ENCODE data around the gene DDX11.
"Not testable (repeated sequence)": the region's sequence is repeated elsewhere in the genome, so short reads cannot be mapped to it uniquely, and the experiment has no call there.

Gene DDX11

DNA sequence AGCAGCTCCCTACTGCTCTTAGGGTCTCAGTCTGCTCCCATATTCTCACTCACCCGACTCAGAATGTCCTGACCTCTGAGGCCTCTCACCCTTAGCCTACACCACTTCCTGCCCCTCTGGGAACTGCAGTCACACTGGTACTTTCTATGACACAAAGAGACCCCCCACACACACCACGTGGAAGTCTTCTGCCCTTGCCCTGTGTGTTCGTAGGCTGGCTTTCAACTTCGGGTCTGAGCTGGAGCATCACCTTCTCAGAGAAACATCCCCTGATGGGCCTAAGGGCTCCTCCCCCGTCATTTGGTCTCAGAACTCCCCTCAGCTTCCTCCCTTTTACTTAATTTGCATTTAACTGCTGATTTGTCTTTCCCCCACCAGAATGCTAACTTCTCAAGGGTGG is 22.0 kb upstream of the DDX11 start:
- H2BK12ac ChIP-seq (ENCODE audit: low read length); H3K9ac ChIP-seq (ENCODE audit: low read depth, low read length, poor library complexity); H3K27me3 ChIP-seq (ENCODE audit: control insufficient read depth in 3 of 3, insufficient read depth in 3 of 3, low read depth in 1 of 3, low read length in 3 of 3); DNase-seq (ENCODE audit: low spot score); H2BK120ac ChIP-seq (ENCODE audit: low read depth, low read length); H3K27ac ChIP-seq (replicated peaks; ENCODE audit: low read length); H3K18ac ChIP-seq (ENCODE audit: low read length); H3K4me2 ChIP-seq (ENCODE audit: insufficient read depth, low read length, poor library complexity, severe bottlenecking); H3K23ac ChIP-seq (ENCODE audit: low read depth, low read length, poor library complexity); H3K9me3 ChIP-seq (replicated peaks in 1 of 2; ENCODE audit: control insufficient read depth in 2 of 2, insufficient read depth in 1 of 2, low read depth in 1 of 2, low read length in 2 of 2); H3K14ac ChIP-seq (ENCODE audit: low read length); H3K4me1 ChIP-seq (ENCODE audit: control insufficient read depth in 2 of 2, insufficient read depth in 1 of 2, low read depth in 1 of 2, low read length in 2 of 2); H3K4me3 ChIP-seq (ENCODE audit: low read length in 2 of 2); H2BK5ac ChIP-seq (ENCODE audit: low read length); H3K4ac ChIP-seq (ENCODE audit: low read length); H4K8ac ChIP-seq (ENCODE audit: low read depth, low read length); H2BK15ac ChIP-seq (ENCODE audit: low read length); H2AK5ac ChIP-seq (ENCODE audit: low read depth, low read length); H3K36me3 ChIP-seq (replicated peaks in 1 of 2; ENCODE audit: control insufficient read depth in 2 of 2, insufficient read depth in 2 of 2, low read length in 2 of 2); H3K79me1 ChIP-seq (ENCODE audit: low read depth, low read length); H4K91ac ChIP-seq (ENCODE audit: low read depth, low read length, poor library complexity): not testable (repeated sequence)
- peak overlapping the region; percentile 64 for H2AFZ ChIP-seq (ENCODE audit: low read length)
- WGBS, 2 donors (ENCODE audit: extremely low coverage in 2 of 2, insufficient read length in 2 of 2, insufficient replicate concordance in 1 of 2): no CpG with 5 or more reads among the region's 5 CpGs

DNA sequence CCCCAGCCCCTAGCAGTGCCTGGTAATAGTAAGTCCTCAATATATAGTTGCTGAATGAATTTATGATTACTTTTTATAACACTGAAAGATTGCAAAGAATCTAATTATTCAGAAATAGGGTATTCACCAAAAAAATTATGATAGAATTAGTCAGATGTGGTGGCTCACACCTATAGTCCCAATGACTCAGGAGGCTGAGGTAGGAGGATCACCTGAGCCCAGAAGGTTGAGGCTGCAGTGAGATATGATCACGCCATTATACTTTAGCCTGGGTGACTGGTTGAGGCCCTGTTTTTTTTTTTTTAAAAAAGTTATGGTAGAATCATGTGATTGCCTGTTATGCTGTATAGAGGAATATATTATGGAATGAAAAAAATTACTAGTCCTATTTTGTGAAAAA is 21.5 kb upstream of the DDX11 start:
- H3K14ac ChIP-seq (ENCODE audit: low read length); H2BK5ac ChIP-seq (ENCODE audit: low read length); H3K4me1 ChIP-seq (ENCODE audit: control insufficient read depth in 2 of 2, insufficient read depth in 1 of 2, low read depth in 1 of 2, low read length in 2 of 2); H3K27ac ChIP-seq (replicated peaks; ENCODE audit: low read length); H2BK15ac ChIP-seq (ENCODE audit: low read length); H3K9ac ChIP-seq (ENCODE audit: low read depth, low read length, poor library complexity); H3K79me1 ChIP-seq (ENCODE audit: low read depth, low read length); H3K36me3 ChIP-seq (replicated peaks in 1 of 2; ENCODE audit: control insufficient read depth in 2 of 2, insufficient read depth in 2 of 2, low read length in 2 of 2); H4K8ac ChIP-seq (ENCODE audit: low read depth, low read length); H3K9me3 ChIP-seq (replicated peaks in 1 of 2; ENCODE audit: control insufficient read depth in 2 of 2, insufficient read depth in 1 of 2, low read depth in 1 of 2, low read length in 2 of 2); H3K27me3 ChIP-seq (ENCODE audit: control insufficient read depth in 3 of 3, insufficient read depth in 3 of 3, low read depth in 1 of 3, low read length in 3 of 3); H4K91ac ChIP-seq (ENCODE audit: low read depth, low read length, poor library complexity); H3K4me3 ChIP-seq (ENCODE audit: low read length in 2 of 2); H3K4me2 ChIP-seq (ENCODE audit: insufficient read depth, low read length, poor library complexity, severe bottlenecking); H3K23ac ChIP-seq (ENCODE audit: low read depth, low read length, poor library complexity); H3K18ac ChIP-seq (ENCODE audit: low read length); H2AK5ac ChIP-seq (ENCODE audit: low read depth, low read length); DNase-seq (ENCODE audit: low spot score); H2BK12ac ChIP-seq (ENCODE audit: low read length); H2BK120ac ChIP-seq (ENCODE audit: low read depth, low read length); H3K4ac ChIP-seq (ENCODE audit: low read length): not testable (repeated sequence)
- H2AFZ ChIP-seq (ENCODE audit: low read length): peak overlapping the region; percentile 64
- WGBS, 2 donors (ENCODE audit: extremely low coverage in 2 of 2, insufficient read length in 2 of 2, insufficient replicate concordance in 1 of 2): no CpG with 5 or more reads among the region's 1 CpG

DNA sequence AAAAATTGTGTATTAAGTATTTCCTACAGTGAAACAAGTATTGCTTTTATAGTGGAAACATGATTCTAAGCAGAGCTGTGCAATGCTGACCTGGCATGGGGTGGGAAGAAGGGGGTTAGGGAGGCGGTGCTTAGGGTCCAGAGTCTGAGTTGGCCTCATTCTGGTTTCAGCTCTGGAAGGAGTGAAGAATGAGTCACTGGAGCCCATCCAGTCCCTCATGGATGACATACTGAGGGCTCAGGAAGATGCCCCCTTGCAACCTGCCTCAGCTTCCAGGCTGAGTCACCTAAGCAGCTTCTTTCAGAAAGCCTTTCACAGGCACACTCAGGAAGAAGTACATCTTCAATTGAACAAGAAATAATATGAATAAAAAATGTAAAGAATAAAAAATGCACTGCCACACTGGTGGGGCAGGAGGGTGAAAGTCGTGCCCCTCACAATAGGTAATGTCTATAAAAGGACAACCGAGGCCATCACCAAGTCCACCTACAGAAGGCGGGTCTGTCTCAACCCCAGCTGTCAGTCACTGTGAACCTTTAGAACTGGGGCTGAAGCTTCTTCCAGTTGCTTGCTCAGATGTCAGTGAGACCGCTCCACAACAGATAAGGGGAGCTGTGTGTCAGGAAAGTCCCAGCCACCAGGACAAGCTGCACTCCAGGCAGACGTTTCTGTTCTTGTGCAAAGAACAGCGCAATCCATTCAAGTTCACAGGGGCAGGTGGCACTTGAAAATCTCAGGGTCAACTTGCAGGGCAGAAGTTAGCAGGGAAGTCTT is 20.8 kb upstream of the DDX11 start:
- H3K14ac ChIP-seq (ENCODE audit: low read length); H3K27me3 ChIP-seq (ENCODE audit: control insufficient read depth in 3 of 3, insufficient read depth in 3 of 3, low read depth in 1 of 3, low read length in 3 of 3); H3K18ac ChIP-seq (ENCODE audit: low read length); H3K4me2 ChIP-seq (ENCODE audit: insufficient read depth, low read length, poor library complexity, severe bottlenecking); H2BK15ac ChIP-seq (ENCODE audit: low read length); H4K8ac ChIP-seq (ENCODE audit: low read depth, low read length); H2BK5ac ChIP-seq (ENCODE audit: low read length); H4K91ac ChIP-seq (ENCODE audit: low read depth, low read length, poor library complexity); H2BK120ac ChIP-seq (ENCODE audit: low read depth, low read length); H3K27ac ChIP-seq (replicated peaks; ENCODE audit: low read length); H2BK12ac ChIP-seq (ENCODE audit: low read length); H3K9me3 ChIP-seq (replicated peaks in 1 of 2; ENCODE audit: control insufficient read depth in 2 of 2, insufficient read depth in 1 of 2, low read depth in 1 of 2, low read length in 2 of 2); H2AK5ac ChIP-seq (ENCODE audit: low read depth, low read length); H2AFZ ChIP-seq (ENCODE audit: low read length); H3K4ac ChIP-seq (ENCODE audit: low read length); H3K79me1 ChIP-seq (ENCODE audit: low read depth, low read length); H3K23ac ChIP-seq (ENCODE audit: low read depth, low read length, poor library complexity); H3K9ac ChIP-seq (ENCODE audit: low read depth, low read length, poor library complexity); H3K4me3 ChIP-seq (ENCODE audit: low read length in 2 of 2); H3K36me3 ChIP-seq (replicated peaks in 1 of 2; ENCODE audit: control insufficient read depth in 2 of 2, insufficient read depth in 2 of 2, low read length in 2 of 2); DNase-seq (ENCODE audit: low spot score); H3K4me1 ChIP-seq (ENCODE audit: control insufficient read depth in 2 of 2, insufficient read depth in 1 of 2, low read depth in 1 of 2, low read length in 2 of 2): not testable (repeated sequence)
- WGBS, 2 donors (ENCODE audit: extremely low coverage in 2 of 2, insufficient read length in 2 of 2, insufficient replicate concordance in 1 of 2): no CpG with 5 or more reads among the region's 7 CpGs

DNA sequence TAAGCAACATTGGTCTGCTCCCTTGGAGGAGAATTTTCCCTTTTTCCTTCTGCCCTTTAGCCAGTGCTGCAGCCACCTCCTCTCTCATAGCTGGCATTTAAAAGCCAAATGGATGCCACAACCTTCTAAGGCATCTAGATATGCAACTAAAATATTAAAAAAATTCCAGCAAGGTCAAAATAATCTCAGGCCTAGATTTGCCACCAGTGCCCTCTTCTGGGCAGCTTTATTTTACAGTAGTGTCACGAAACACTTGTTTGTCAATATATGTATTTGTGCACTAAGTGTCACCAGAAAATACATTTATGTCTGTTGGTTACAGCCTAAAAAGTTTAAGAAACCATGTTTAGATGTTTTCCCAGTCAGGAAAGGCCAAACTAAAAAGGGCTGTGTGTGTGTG is 19.7 kb upstream of the DDX11 start:
- no CpG with 5 or more reads among the region's 1 CpG for WGBS, 2 donors (ENCODE audit: extremely low coverage in 2 of 2, insufficient read length in 2 of 2, insufficient replicate concordance in 1 of 2)
- not testable (repeated sequence) for H4K8ac ChIP-seq (ENCODE audit: low read depth, low read length); H3K27me3 ChIP-seq (ENCODE audit: control insufficient read depth in 3 of 3, insufficient read depth in 3 of 3, low read depth in 1 of 3, low read length in 3 of 3); H2BK12ac ChIP-seq (ENCODE audit: low read length); H3K4me2 ChIP-seq (ENCODE audit: insufficient read depth, low read length, poor library complexity, severe bottlenecking); H3K36me3 ChIP-seq (replicated peaks in 1 of 2; ENCODE audit: control insufficient read depth in 2 of 2, insufficient read depth in 2 of 2, low read length in 2 of 2); H3K9me3 ChIP-seq (replicated peaks in 1 of 2; ENCODE audit: control insufficient read depth in 2 of 2, insufficient read depth in 1 of 2, low read depth in 1 of 2, low read length in 2 of 2); H3K4me3 ChIP-seq (ENCODE audit: low read length in 2 of 2); H3K18ac ChIP-seq (ENCODE audit: low read length); H4K91ac ChIP-seq (ENCODE audit: low read depth, low read length, poor library complexity); H2AK5ac ChIP-seq (ENCODE audit: low read depth, low read length); H2BK5ac ChIP-seq (ENCODE audit: low read length); DNase-seq (ENCODE audit: low spot score); H2AFZ ChIP-seq (ENCODE audit: low read length); H3K4me1 ChIP-seq (ENCODE audit: control insufficient read depth in 2 of 2, insufficient read depth in 1 of 2, low read depth in 1 of 2, low read length in 2 of 2); H3K79me1 ChIP-seq (ENCODE audit: low read depth, low read length); H2BK15ac ChIP-seq (ENCODE audit: low read length); H3K14ac ChIP-seq (ENCODE audit: low read length); H3K4ac ChIP-seq (ENCODE audit: low read length); H2BK120ac ChIP-seq (ENCODE audit: low read depth, low read length); H3K27ac ChIP-seq (replicated peaks; ENCODE audit: low read length); H3K23ac ChIP-seq (ENCODE audit: low read depth, low read length, poor library complexity); H3K9ac ChIP-seq (ENCODE audit: low read depth, low read length, poor library complexity)
